ENCODE results near the gene MRPL44.

DNA sequence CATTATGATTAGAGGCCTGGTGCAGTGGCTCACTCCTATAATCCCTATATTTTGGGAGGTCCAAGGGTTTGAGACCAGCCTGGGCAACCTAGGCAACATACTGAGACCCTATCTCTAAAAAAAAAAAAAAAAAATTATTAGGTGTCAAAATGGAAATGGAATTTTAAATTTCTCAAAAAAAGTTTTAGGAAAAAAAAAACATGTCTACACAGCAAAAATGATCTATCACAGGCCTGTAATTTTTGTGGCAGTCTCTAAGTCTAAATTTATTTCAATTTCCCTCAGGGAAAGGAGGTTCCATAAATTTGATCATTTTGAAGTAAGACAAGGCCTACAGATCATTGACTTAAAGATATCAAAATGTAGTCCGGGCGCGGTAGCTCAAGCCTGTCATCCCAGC lies 16.3 kb downstream of the MRPL44 start:
- TF ChIP-seq, protein P1, sequence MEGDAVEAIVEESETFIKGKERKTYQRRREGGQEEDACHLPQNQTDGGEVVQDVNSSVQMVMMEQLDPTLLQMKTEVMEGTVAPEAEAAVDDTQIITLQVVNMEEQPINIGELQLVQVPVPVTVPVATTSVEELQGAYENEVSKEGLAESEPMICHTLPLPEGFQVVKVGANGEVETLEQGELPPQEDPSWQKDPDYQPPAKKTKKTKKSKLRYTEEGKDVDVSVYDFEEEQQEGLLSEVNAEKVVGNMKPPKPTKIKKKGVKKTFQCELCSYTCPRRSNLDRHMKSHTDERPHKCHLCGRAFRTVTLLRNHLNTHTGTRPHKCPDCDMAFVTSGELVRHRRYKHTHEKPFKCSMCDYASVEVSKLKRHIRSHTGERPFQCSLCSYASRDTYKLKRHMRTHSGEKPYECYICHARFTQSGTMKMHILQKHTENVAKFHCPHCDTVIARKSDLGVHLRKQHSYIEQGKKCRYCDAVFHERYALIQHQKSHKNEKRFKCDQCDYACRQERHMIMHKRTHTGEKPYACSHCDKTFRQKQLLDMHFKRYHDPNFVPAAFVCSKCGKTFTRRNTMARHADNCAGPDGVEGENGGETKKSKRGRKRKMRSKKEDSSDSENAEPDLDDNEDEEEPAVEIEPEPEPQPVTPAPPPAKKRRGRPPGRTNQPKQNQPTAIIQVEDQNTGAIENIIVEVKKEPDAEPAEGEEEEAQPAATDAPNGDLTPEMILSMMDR (IDR thresholded peaks at IDR 0.05; ENCODE audit: insufficient read depth, low read depth, low read length) = no peak
- no peak for TF ChIP-seq EZH2 (IDR thresholded peaks at IDR 0.05; ENCODE audit: insufficient read depth, low read length)

All from astrocyte (in vitro differentiated cells and primary cell).